ENCODE data around the gene POU4F1. TPM values are rescaled to one million over a fixed set of nuclear protein-coding genes. Genes with fewer than 3 reads are reported as not detected.

Gene POU4F1
- total and polyA plus RNA-seq, 2 of the 13 experiments (the other 11 are each of a cell fraction or from before 2014, with no cell fraction given): 1.0 to 1.1 TPM

- ChIA-PET POLR2A (no interaction called here), CTCF (ENCODE audit: low intra/inter-chr PET ratio, low total read pairs) (no interaction called here)
- Histone ChIP-seq H3K4me2 (ENCODE audit: low read depth, low read length) (0 out of 2 replicates have a peak overlapping the region, but pooled peaks have one; percentile 12), H3K27ac (ENCODE audit: extremely low read length, insufficient read depth, low read length) (no peak overlapping the region), H3K4me1 (ENCODE audit: insufficient read depth, low read length) (peaks cover 6% of the 10 kb centered on the region; the same call in 1 of the 2 replicates), H3K9ac (ENCODE audit: insufficient read depth, low read depth, low read length) (no peak overlapping the region), H3K36me3 (replicated peaks in 1 of 2; ENCODE audit: control insufficient read depth in 1 of 2, insufficient read depth in 2 of 2, low read length in 2 of 2) (no peaks in the 10 kb centered on the region), H3K79me2 (ENCODE audit: insufficient read depth, low read length) (no peaks in the 10 kb centered on the region), H2AFZ (ENCODE audit: low read length) (no peak overlapping the region), H3K4me3 (replicated peaks in 1 of 3; ENCODE audit: insufficient read depth in 1 of 3, low read depth in 2 of 3, low read length in 3 of 3) (no peak overlapping the region), H4K20me1 (ENCODE audit: insufficient read depth, low read length) (no peaks in the 10 kb centered on the region), H3K9me3 (ENCODE audit: low read length) (no peaks in the 10 kb centered on the region), H3K27me3 (ENCODE audit: control insufficient read depth in 1 of 2, insufficient read depth in 2 of 2, low read length in 2 of 2) (peaks cover 0 to 41% of the 10 kb centered on the region in 2 experiments; a peak in 2 of 5 replicates)
- TF ChIP-seq ELF1 (CRISPR knock-in tag; IDR thresholded peaks at IDR 0.05) (no peak), SYNCRIP (IDR thresholded peaks at IDR 0.05; ENCODE audit: insufficient read depth, low read depth, low read length) (no peak), TEF (CRISPR knock-in tag; IDR thresholded peaks at IDR 0.05) (no peak), HDAC6 (IDR thresholded peaks at IDR 0.05; ENCODE audit: low read depth, low read length) (no peak), POLR2AphosphoS2 (IDR thresholded peaks at IDR 0.05; ENCODE audit: low read depth, low read length) (no peak), HOXA3 (CRISPR knock-in tag; IDR thresholded peaks at IDR 0.05) (no peak), ELF3 (CRISPR knock-in tag; IDR thresholded peaks at IDR 0.05) (no peak), RBM39 (IDR thresholded peaks at IDR 0.05; ENCODE audit: low read depth, low read length, poor library complexity, severe bottlenecking) (no peak), NCOA2 (CRISPR knock-in tag; IDR thresholded peaks at IDR 0.05) (no peak), HOXA5 (CRISPR knock-in tag; IDR thresholded peaks at IDR 0.05) (no peak), ZNF10 (CRISPR knock-in tag; IDR thresholded peaks at IDR 0.05; ENCODE audit: borderline replicate concordance, low read depth) (no peak), ESRRA (CRISPR knock-in tag; IDR thresholded peaks at IDR 0.05; ENCODE audit: low read depth) (no peak), FOSL1 (CRISPR knock-in tag; IDR thresholded peaks at IDR 0.05; ENCODE audit: borderline replicate concordance) (no peak), BORCS8-MEF2B (CRISPR knock-in tag; IDR thresholded peaks at IDR 0.05) (no peak), ZNF180 (CRISPR knock-in tag; IDR thresholded peaks at IDR 0.05; ENCODE audit: borderline replicate concordance, low read depth) (no peak), NFIB (CRISPR knock-in tag; IDR thresholded peaks at IDR 0.05; ENCODE audit: borderline replicate concordance) (no peak), ZNF143 (CRISPR knock-in tag; IDR thresholded peaks at IDR 0.05) (no peak)
- in situ Hi-C loops (cut with HindIII; ENCODE audit: extremely low pct_ligation_motif_present, low pct_unique_long_range_greater_than_20kb): no loop called here
- WGBS (ENCODE audit: low lambda C conversion rate): 31% methylated on average over 28 of the region's 29 CpGs
- no TSS peak for BruUV-seq (replicated peaks)
- intact Hi-C loops (cut with micrococcal nuclease; ENCODE audit: unreplicated experiment): no loop called here
- DNase-seq (ENCODE audit: low spot score) (no peak), ATAC-seq (no peak), FAIRE-seq (no peak)
These were observed 9.5 kb downstream of the POU4F1 start for GRCh38 chr13:78593652-78594455.
